Spinal cord (tissue), 10 donors: ENCODE results near the gene C1orf50. TPM values are rescaled to one million over a fixed set of nuclear protein-coding genes. Genes with fewer than 3 reads are reported as not detected.
"Not testable (repeated sequence)": the region's sequence is repeated elsewhere in the genome, so short reads cannot be mapped to it uniquely, and the experiment has no call there.

Experiments used
- DNase-seq, 6 donors: peaks; one replicate each; pipeline versions ENCODE4 v3.0.0 to v3.0.0-alpha.2; 2013 to 2015; ENCODE audit warnings: low spot score in 6 of 6, low read depth in 4 of 6
- H3K27ac ChIP-seq: one replicate; pipeline ENCODE4 v1.5.1; 2013; ENCODE audit warnings: low read depth, low read length, control low read depth
- H3K27me3 ChIP-seq: one replicate; pipeline ENCODE4 v1.6.1; 2013; ENCODE audit warnings: low read length; ENCODE audit not compliant: control insufficient read depth, insufficient read depth
- H3K36me3 ChIP-seq: one replicate; pipeline ENCODE4 v1.6.1; 2013; ENCODE audit warnings: low read length; ENCODE audit not compliant: control insufficient read depth, insufficient read depth
- H3K4me1 ChIP-seq: one replicate; pipeline ENCODE4 v1.6.1; 2013; ENCODE audit warnings: low read length; ENCODE audit not compliant: control insufficient read depth, insufficient read depth
- H3K4me3 ChIP-seq: one replicate; pipeline ENCODE4 v1.5.1; 2013; ENCODE audit warnings: low read depth, low read length, control low read depth
- H3K9me3 ChIP-seq: one replicate; pipeline ENCODE4 v1.6.1; 2013; ENCODE audit warnings: low read length; ENCODE audit not compliant: control insufficient read depth, insufficient read depth
- WGBS: methylation state at CpG from one replicate; pipeline ENCODE4 v1.1.5; 2013; ENCODE audit warnings: missing lambda C conversion rate; ENCODE audit not compliant: insufficient coverage; 5-methylcytosine and 5-hydroxymethylcytosine counted together
- long read RNA-seq, 4 donors: transcript quantifications; one replicate each; lab custom pipeline, GENCODE V29; 2026
- polyA plus RNA-seq, 2 donors: library from polyadenylated mRNA; unstranded; fragments of 120-200 nt; gene quantifications; one replicate each; pipeline ENCODE4 v1.2.1, GENCODE V29; 2013; ENCODE audit not compliant: insufficient read length in 2 of 2
- total RNA-seq, 2 donors: library from RNA; depleted of rRNA in 1 of 2; stranded (reverse); fragments of 120-200 nt in 1 of 2; fragments of >200 nt in 1 of 2; gene quantifications; one replicate each; pipeline versions ENCODE4 v1.2.3 to v1.2.4, GENCODE V29; 2013 to 2014
- donor health status: healthy.

Gene C1orf50
- 1 to 10 TPM; 6.7 to 7.8 TPM for total RNA-seq
- 10 to 100 TPM; 10.9 to 15.2 TPM for polyA plus RNA-seq
- long read RNA-seq, donor 1, full-length matches to known transcripts = 5 of 14 reads
- long read RNA-seq, donor 1, partial matches to known transcripts = 0 of 14 reads
- long read RNA-seq, donor 1, other reads (novel, unspliced or antisense) = 9 of 14 reads
- long read RNA-seq, donor 2, full-length matches to known transcripts = 3 of 8 reads
- long read RNA-seq, donor 2, partial matches to known transcripts = 0 of 8 reads
- long read RNA-seq, donor 2, other reads (novel, unspliced or antisense) = 5 of 8 reads
- long read RNA-seq, donor 3, full-length matches to known transcripts = 3 of 3 reads
- long read RNA-seq, donor 3, partial matches to known transcripts = 0 of 3 reads
- long read RNA-seq, donor 3, other reads (novel, unspliced or antisense) = 0 of 3 reads
- long read RNA-seq, donor 4, full-length matches to known transcripts = 5 of 5 reads
- long read RNA-seq, donor 4, partial matches to known transcripts = 0 of 5 reads
- long read RNA-seq, donor 4, other reads (novel, unspliced or antisense) = 0 of 5 reads

GRCh38 chr1:42766741-42767509 lies at the start of gene C1orf50, which contains the start of gene P3H1:
Gene C1orf50 (plus strand): TSS chr1:42767249. CDS start chr1:42767312, 63 bp downstream.
Gene P3H1 (minus strand): TSS chr1:42767028. CDS start chr1:42766971, 57 bp downstream.
- Histone ChIP-seq H3K36me3 (peaks cover 9% of the 10 kb centered on the region), H3K27ac (peak within 1 kb of the TSS; percentile 93), H3K4me3 (peak within 1 kb of the TSS; percentile 90), H3K27me3 (no peaks in the 10 kb centered on the region), H3K9me3 (no peaks in the 10 kb centered on the region), H3K4me1 (peaks cover 19% of the 10 kb centered on the region)
- peak; percentile 93 to 100 (median 100) for DNase-seq
- WGBS = under 1% methylated on average over 80 of the region's 82 CpGs

GRCh38 chr1:42720868-42721267 lies 46.2 kb upstream of the C1orf50 start:
- H3K4me1 ChIP-seq = no peaks in the 10 kb centered on the region
- H3K27ac ChIP-seq = no peak overlapping the region
- no peak overlapping the region for H3K4me3 ChIP-seq
- DNase-seq = no peak
- H3K27me3 ChIP-seq = no peaks in the 10 kb centered on the region
- 88% methylated on average over 1 of the region's 1 CpG for WGBS
- peaks cover 9% of the 10 kb centered on the region for H3K36me3 ChIP-seq
- H3K9me3 ChIP-seq = peaks cover 2% of the 10 kb centered on the region

- Histone ChIP-seq H3K4me1 (no peaks in the 10 kb centered on the region), H3K27ac (no peak overlapping the region), H3K4me3 (no peak overlapping the region), H3K9me3 (peaks cover 2% of the 10 kb centered on the region), H3K36me3 (peaks cover 8% of the 10 kb centered on the region), H3K27me3 (no peaks in the 10 kb centered on the region)
- DNase-seq = no peak
- WGBS = no CpG with 5 or more reads among the region's 3 CpGs
These were observed 45.1 kb upstream of the C1orf50 start for GRCh38 chr1:42721926-42722325.

GRCh38 chr1:42722403-42722802 lies 44.6 kb upstream of the C1orf50 start:
- WGBS = 100% methylated on average over 1 of the region's 2 CpGs

GRCh38 chr1:42723511-42723910 lies 43.5 kb upstream of the C1orf50 start:
- no peak for DNase-seq
- H3K4me1 ChIP-seq = no peaks in the 10 kb centered on the region
- peaks cover 2% of the 10 kb centered on the region for H3K9me3 ChIP-seq
- H3K27ac ChIP-seq = no peak overlapping the region
- WGBS = 64% methylated on average over 3 of the region's 6 CpGs
- H3K36me3 ChIP-seq = no peaks in the 10 kb centered on the region
- H3K4me3 ChIP-seq = no peak overlapping the region
- H3K27me3 ChIP-seq = no peaks in the 10 kb centered on the region

More at GRCh38 chr1:42722403-42722802, 44.6 kb upstream of the C1orf50 start:
- H3K27ac ChIP-seq, H3K36me3 ChIP-seq, H3K4me3 ChIP-seq, DNase-seq, H3K9me3 ChIP-seq, H3K4me1 ChIP-seq, H3K27me3 ChIP-seq: not testable (repeated sequence)

- H3K27me3 ChIP-seq, H3K9me3 ChIP-seq, H3K4me3 ChIP-seq, H3K4me1 ChIP-seq, H3K36me3 ChIP-seq, DNase-seq, H3K27ac ChIP-seq: not testable (repeated sequence)
- WGBS = no CpG with 5 or more reads among the region's 4 CpGs
These were observed 41.2 kb upstream of the C1orf50 start for GRCh38 chr1:42725820-42726219.

GRCh38 chr1:42730002-42730401 lies 37.0 kb upstream of the C1orf50 start:
- H3K9me3 ChIP-seq = no peaks in the 10 kb centered on the region
- H3K27ac ChIP-seq = no peak overlapping the region
- WGBS = no CpG with 5 or more reads among the region's 3 CpGs
- H3K4me1 ChIP-seq = no peaks in the 10 kb centered on the region
- DNase-seq = no peak
- no peaks in the 10 kb centered on the region for H3K27me3 ChIP-seq
- peaks cover 7% of the 10 kb centered on the region for H3K36me3 ChIP-seq
- no peak overlapping the region for H3K4me3 ChIP-seq

GRCh38 chr1:42730988-42731387 lies 36.1 kb upstream of the C1orf50 start:
- no peak overlapping the region for H3K4me3 ChIP-seq
- DNase-seq = no peak
- 75% methylated on average over 4 of the region's 4 CpGs for WGBS
- no peak overlapping the region for H3K27ac ChIP-seq
- peaks cover 10% of the 10 kb centered on the region for H3K36me3 ChIP-seq
- H3K9me3 ChIP-seq = no peaks in the 10 kb centered on the region
- no peaks in the 10 kb centered on the region for H3K27me3 ChIP-seq
- H3K4me1 ChIP-seq = peaks cover 5% of the 10 kb centered on the region

GRCh38 chr1:42731585-42731984 lies 35.5 kb upstream of the C1orf50 start:
- 92% methylated on average over 1 of the region's 3 CpGs for WGBS

More at GRCh38 chr1:42731585-42731984, 35.5 kb upstream of the C1orf50 start:
- no peak overlapping the region for H3K4me3 ChIP-seq
- peaks cover 10% of the 10 kb centered on the region for H3K36me3 ChIP-seq
- no peak overlapping the region for H3K27ac ChIP-seq
- H3K27me3 ChIP-seq = no peaks in the 10 kb centered on the region
- no peak for DNase-seq
- H3K9me3 ChIP-seq = no peaks in the 10 kb centered on the region
- peaks cover 10% of the 10 kb centered on the region for H3K4me1 ChIP-seq
